GM19397 (cell line): ENCODE measurements around the gene OSTC.

ENCODE experiments used
- ATAC-seq: cut with Tn5 transposase; IDR thresholded peaks from one replicate; pipeline ENCODE4 v1.9.1; 2021; ENCODE audit warnings: mild to moderate bottlenecking, moderate library complexity; ENCODE audit not compliant: unreplicated experiment

Gene OSTC

GRCh38 chr4:108644237-108644636 lies 6.2 kb upstream of the OSTC start:
- ATAC-seq: no peak

GRCh38 chr4:108646706-108647105 lies 3.7 kb upstream of the OSTC start:
- no peak for ATAC-seq

GRCh38 chr4:108649863-108650211 lies 562 bp upstream of the OSTC start:
- ATAC-seq: peak; percentile 1

- ATAC-seq: no peak
Measured at GRCh38 chr4:108651014-108651791, 804 bp downstream of the OSTC start.

- no peak for ATAC-seq
Measured at GRCh38 chr4:108662629-108663028, 12.2 kb downstream of the OSTC start.

GRCh38 chr4:108674356-108674977 lies 24.1 kb downstream of the OSTC start:
- ATAC-seq: no peak

GRCh38 chr4:108681321-108681809 lies 31.0 kb downstream of the OSTC start:
- ATAC-seq: no peak

- ATAC-seq: no peak
Measured at GRCh38 chr4:108683479-108683878, 33.1 kb downstream of the OSTC start.

- ATAC-seq: no peak
Measured at GRCh38 chr4:108685036-108685686, 34.8 kb downstream of the OSTC start.

GRCh38 chr4:108690738-108691137 lies 40.3 kb downstream of the OSTC start:
- ATAC-seq: no peak

GRCh38 chr4:108693211-108693610 lies 42.8 kb downstream of the OSTC start:
- no peak for ATAC-seq

- ATAC-seq: no peak
Measured at GRCh38 chr4:108693819-108694218, 43.4 kb downstream of the OSTC start.

- ATAC-seq: no peak
Measured at GRCh38 chr4:108694423-108694822, 44.0 kb downstream of the OSTC start.

- no peak for ATAC-seq
Measured at GRCh38 chr4:108695062-108695461, 44.7 kb downstream of the OSTC start.

GRCh38 chr4:108696160-108696559 lies 45.8 kb downstream of the OSTC start:
- ATAC-seq: no peak

GRCh38 chr4:108700081-108700757 lies 49.8 kb downstream of the OSTC start:
- no peak for ATAC-seq

- no peak for ATAC-seq
Measured at GRCh38 chr4:108702960-108703359, 52.6 kb downstream of the OSTC start.

GRCh38 chr4:108703370-108703769 lies 53.0 kb downstream of the OSTC start:
- ATAC-seq: no peak

GRCh38 chr4:108703966-108704365 lies 53.6 kb downstream of the OSTC start:
- no peak for ATAC-seq

GRCh38 chr4:108706289-108706688 lies 55.9 kb downstream of the OSTC start:
- no peak for ATAC-seq

- no peak for ATAC-seq
Measured at GRCh38 chr4:108709234-108709633, 58.8 kb downstream of the OSTC start.
